Measurements from ENCODE around the gene BIN1. TPM values are rescaled to one million over a fixed set of nuclear protein-coding genes. Genes with fewer than 3 reads are reported as not detected.

BIN1 gene
- total RNA-seq, 2 donors from 2014 or later = 7.6 to 15.3 TPM

- Histone ChIP-seq H3K27ac (no peak overlapping the region), H3K9me3 (no peaks in the 10 kb centered on the region), H3K36me3 (no peaks in the 10 kb centered on the region), H3K27me3 (no peaks in the 10 kb centered on the region), H3K4me3 (no peak overlapping the region), H3K4me1 (peaks cover 0 to 11% of the 10 kb centered on the region in 2 donors)
- no peak for DNase-seq (ENCODE audit: low spot score)
- TF ChIP-seq CTCF (IDR thresholded peaks at IDR 0.05) = no peak
These were observed 5.0 kb downstream of the BIN1 start for GRCh38 chr2:127101756-127102477.

- Histone ChIP-seq H3K27ac (no peak overlapping the region), H3K27me3 (no peaks in the 10 kb centered on the region), H3K36me3 (no peaks in the 10 kb centered on the region), H3K4me1 (peaks cover 0 to 7% of the 10 kb centered on the region in 2 donors), H3K9me3 (no peaks in the 10 kb centered on the region), H3K4me3 (no peak overlapping the region)
- no peak for TF ChIP-seq CTCF (IDR thresholded peaks at IDR 0.05)
- DNase-seq (ENCODE audit: low spot score) = no peak
These were observed 5.8 kb downstream of the BIN1 start for GRCh38 chr2:127101048-127101611.

GRCh38 chr2:127100251-127101047 lies 6.5 kb downstream of the BIN1 start:
- H3K27ac ChIP-seq = no peak overlapping the region
- H3K27me3 ChIP-seq = no peaks in the 10 kb centered on the region
- no peak for TF ChIP-seq CTCF (IDR thresholded peaks at IDR 0.05)
- DNase-seq (ENCODE audit: low spot score) = no peak
- peaks cover 0 to 1% of the 10 kb centered on the region in 2 donors for H3K4me1 ChIP-seq
- no peaks in the 10 kb centered on the region for H3K36me3 ChIP-seq
- no peak overlapping the region for H3K4me3 ChIP-seq
- no peaks in the 10 kb centered on the region for H3K9me3 ChIP-seq

GRCh38 chr2:127098711-127099110 lies 8.2 kb downstream of the BIN1 start:
- Histone ChIP-seq H3K27ac (no peak overlapping the region), H3K36me3 (no peaks in the 10 kb centered on the region), H3K9me3 (no peaks in the 10 kb centered on the region), H3K4me1 (peaks cover 0 to 11% of the 10 kb centered on the region in 2 donors), H3K27me3 (no peaks in the 10 kb centered on the region), H3K4me3 (no peak overlapping the region)
- TF ChIP-seq CTCF (IDR thresholded peaks at IDR 0.05) = no peak
- DNase-seq (ENCODE audit: low spot score) = no peak

GRCh38 chr2:127097841-127098651 lies 8.9 kb downstream of the BIN1 start:
- no peak for TF ChIP-seq CTCF (IDR thresholded peaks at IDR 0.05)
- peaks cover 0 to 11% of the 10 kb centered on the region in 2 donors for H3K4me1 ChIP-seq
- H3K9me3 ChIP-seq = no peaks in the 10 kb centered on the region
- no peak for DNase-seq (ENCODE audit: low spot score)
- no peaks in the 10 kb centered on the region for H3K36me3 ChIP-seq
- H3K27me3 ChIP-seq = no peaks in the 10 kb centered on the region
- H3K4me3 ChIP-seq = no peak overlapping the region
- no peak overlapping the region for H3K27ac ChIP-seq
